Amniotic stem cell (primary cell): ENCODE results near the gene CDC5L.

Experiments used
- DNase-seq: peaks from one replicate; lab custom pipeline; 2025; lab: John Stamatoyannopoulos, UW

The CDC5L gene

GRCh38 chr6:44475779-44476434 is 88.4 kb downstream of the CDC5L start:
- peak; percentile 46 for DNase-seq

GRCh38 chr6:44476849-44477248 is 89.3 kb downstream of the CDC5L start:
- DNase-seq: no peak

GRCh38 chr6:44477293-44477894 is 89.9 kb downstream of the CDC5L start:
- DNase-seq: no peak

GRCh38 chr6:44478158-44478557 is 90.7 kb downstream of the CDC5L start:
- DNase-seq: no peak

- no peak for DNase-seq
These were observed 91.2 kb downstream of the CDC5L start for GRCh38 chr6:44478591-44479254.

- DNase-seq: no peak
These were observed 92.6 kb downstream of the CDC5L start for GRCh38 chr6:44480097-44480541.

- DNase-seq: no peak
These were observed 93.5 kb downstream of the CDC5L start for GRCh38 chr6:44481056-44481455.

GRCh38 chr6:44481760-44482159 is 94.3 kb downstream of the CDC5L start:
- no peak for DNase-seq

GRCh38 chr6:44485601-44486401 is 98.3 kb downstream of the CDC5L start:
- no peak for DNase-seq

- DNase-seq: no peak
These were observed 99.5 kb downstream of the CDC5L start for GRCh38 chr6:44487002-44487401.

GRCh38 chr6:44487586-44487985 is 100.1 kb downstream of the CDC5L start:
- no peak for DNase-seq

GRCh38 chr6:44489910-44490604 is 102.6 kb downstream of the CDC5L start:
- DNase-seq: peak; percentile 88

- DNase-seq: no peak
These were observed 105.6 kb downstream of the CDC5L start for GRCh38 chr6:44493132-44493531.

- DNase-seq: no peak
These were observed 106.1 kb downstream of the CDC5L start for GRCh38 chr6:44493593-44493992.

GRCh38 chr6:44494011-44494501 is 106.5 kb downstream of the CDC5L start:
- DNase-seq: no peak

GRCh38 chr6:44495036-44495901 is 107.8 kb downstream of the CDC5L start:
- no peak for DNase-seq

GRCh38 chr6:44496665-44497369 is 109.3 kb downstream of the CDC5L start:
- DNase-seq: no peak

GRCh38 chr6:44497807-44498206 is 110.3 kb downstream of the CDC5L start:
- DNase-seq: no peak

- no peak for DNase-seq
These were observed 110.9 kb downstream of the CDC5L start for GRCh38 chr6:44498436-44498835.

- no peak for DNase-seq
These were observed 112.1 kb downstream of the CDC5L start for GRCh38 chr6:44499609-44500008.
